ENCODE results near the gene PDE2A.

Gene PDE2A

DNA sequence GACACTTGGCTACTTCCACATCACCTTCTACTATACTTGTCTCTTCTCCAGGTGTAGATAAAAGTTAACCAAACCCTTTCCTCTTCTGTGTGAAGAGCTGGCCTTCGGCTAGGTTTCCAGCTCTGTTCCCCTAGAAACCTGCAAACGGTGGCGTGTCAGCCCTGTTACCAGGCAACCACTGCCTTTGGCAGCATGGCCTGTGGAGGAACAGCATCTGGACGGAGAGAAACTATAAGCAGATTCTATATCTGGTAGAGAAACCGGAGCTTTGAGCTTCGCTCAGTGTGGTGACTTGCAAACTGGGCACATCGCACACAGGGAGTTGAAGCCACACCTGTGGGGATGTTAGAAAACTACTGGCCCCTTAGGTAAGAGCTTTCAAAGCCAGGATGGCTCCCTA lies 42.1 kb upstream of the PDE2A start:
- Histone ChIP-seq H3K79me2 (ENCODE audit: control insufficient read depth, insufficient read depth, low read length) (peaks cover 17% of the 10 kb centered on the region), H3K18ac (ENCODE audit: low read length) (no peak overlapping the region), H2AK5ac (ENCODE audit: low read length) (no peak overlapping the region), H3K9ac (ENCODE audit: low read length) (no peak overlapping the region), H3K4ac (ENCODE audit: low read depth, low read length) (no peak overlapping the region), H3K27ac (ENCODE audit: low read depth, low read length) (no peak overlapping the region), H3K27me3 (ENCODE audit: insufficient read depth, low read length, poor library complexity) (no peaks in the 10 kb centered on the region), H3K4me2 (ENCODE audit: low read length) (no peak overlapping the region), H2BK5ac (ENCODE audit: low read length) (no peak overlapping the region), H2BK15ac (replicated peaks; ENCODE audit: low read depth) (no peak overlapping the region), H3K4me3 (ENCODE audit: low read length) (no peak overlapping the region), H3K56ac (ENCODE audit: low read length) (no peak overlapping the region), H3K79me1 (ENCODE audit: low read length) (peaks cover 37% of the 10 kb centered on the region), H4K8ac (ENCODE audit: low read depth, low read length) (no peak overlapping the region), H4K5ac (ENCODE audit: low read length) (no peak overlapping the region), H2BK120ac (ENCODE audit: low read depth, low read length) (no peak overlapping the region), H3K36me3 (ENCODE audit: control insufficient read depth, insufficient read depth, low read length) (peaks cover 4% of the 10 kb centered on the region), H3K23ac (ENCODE audit: low read length) (no peak overlapping the region), H3K4me1 (ENCODE audit: control insufficient read depth, low read depth, low read length) (peaks cover 8% of the 10 kb centered on the region)
- WGBS (ENCODE audit: extremely low coverage, insufficient coverage, low lambda C conversion rate): no CpG with 5 or more reads among the region's 7 CpGs
- peak; percentile 47 for DNase-seq

DNA sequence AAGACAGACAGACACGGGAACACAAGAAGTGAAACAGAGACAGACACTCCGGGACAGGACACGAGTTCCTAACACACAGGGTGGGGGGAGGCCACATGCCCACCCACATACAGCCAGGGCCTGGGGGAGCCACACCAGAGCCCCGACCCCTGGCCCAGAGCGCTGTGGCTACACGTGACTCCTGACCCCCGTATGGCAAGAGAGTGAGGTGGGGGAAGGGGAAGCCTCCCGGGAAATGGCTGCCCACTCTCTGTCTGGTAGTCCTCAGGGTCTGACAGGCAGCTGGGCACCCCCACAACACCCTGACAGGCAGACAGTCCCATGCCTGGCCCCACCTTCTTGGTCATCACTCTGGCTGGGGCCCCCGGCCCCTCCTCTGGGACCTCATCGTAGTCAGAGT lies 38.6 kb upstream of the PDE2A start:
- Histone ChIP-seq H3K4me2 (ENCODE audit: low read length) (no peak overlapping the region), H3K4ac (ENCODE audit: low read depth, low read length) (no peak overlapping the region), H4K8ac (ENCODE audit: low read depth, low read length) (no peak overlapping the region), H2BK5ac (ENCODE audit: low read length) (no peak overlapping the region), H3K27ac (ENCODE audit: low read depth, low read length) (no peak overlapping the region), H3K27me3 (ENCODE audit: insufficient read depth, low read length, poor library complexity) (no peaks in the 10 kb centered on the region), H3K23ac (ENCODE audit: low read length) (no peak overlapping the region), H3K79me1 (ENCODE audit: low read length) (peaks cover 17% of the 10 kb centered on the region), H3K9ac (ENCODE audit: low read length) (no peak overlapping the region), H2AK5ac (ENCODE audit: low read length) (no peak overlapping the region), H3K18ac (ENCODE audit: low read length) (no peak overlapping the region), H4K5ac (ENCODE audit: low read length) (no peak overlapping the region), H3K4me3 (ENCODE audit: low read length) (no peak overlapping the region), H2BK120ac (ENCODE audit: low read depth, low read length) (no peak overlapping the region), H3K36me3 (ENCODE audit: control insufficient read depth, insufficient read depth, low read length) (peaks cover 4% of the 10 kb centered on the region), H3K79me2 (ENCODE audit: control insufficient read depth, insufficient read depth, low read length) (no peaks in the 10 kb centered on the region), H2BK15ac (replicated peaks; ENCODE audit: low read depth) (no peak overlapping the region), H3K56ac (ENCODE audit: low read length) (peak overlapping the region; percentile 43), H3K4me1 (ENCODE audit: control insufficient read depth, low read depth, low read length) (peaks cover 5% of the 10 kb centered on the region)
- no peak for DNase-seq
- no CpG with 5 or more reads among the region's 10 CpGs for WGBS (ENCODE audit: extremely low coverage, insufficient coverage, low lambda C conversion rate)

DNA sequence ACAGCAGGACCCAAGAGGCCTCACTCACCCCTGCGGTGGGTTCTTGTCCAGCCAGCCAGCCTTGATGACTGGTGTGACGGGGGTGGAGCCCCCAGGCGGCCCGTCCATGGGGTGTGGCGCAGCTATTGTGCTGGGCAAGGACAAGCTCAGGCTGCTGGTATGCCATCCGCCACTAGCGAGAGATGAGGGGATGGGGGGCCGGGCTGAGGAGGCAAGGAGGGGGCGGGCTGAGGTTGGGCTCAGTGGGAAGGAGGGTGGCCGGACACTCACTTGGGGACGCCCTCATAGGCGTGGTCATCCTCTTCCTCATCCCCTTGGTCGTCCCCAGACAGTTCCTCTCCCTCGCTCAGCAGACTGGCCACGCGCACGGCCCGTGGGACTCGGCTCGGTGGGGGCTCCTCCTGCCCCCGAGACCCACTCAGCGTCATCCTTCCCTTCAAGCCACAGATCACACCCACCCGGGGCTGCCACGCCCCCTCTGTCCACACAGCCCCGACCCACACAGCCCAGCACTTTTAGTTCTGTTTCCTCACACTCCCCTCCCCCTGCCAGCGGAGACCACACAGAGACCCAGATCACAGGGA lies 38.0 kb upstream of the PDE2A start:
- Histone ChIP-seq H3K4me1 (ENCODE audit: control insufficient read depth, low read depth, low read length) (peaks cover 5% of the 10 kb centered on the region), H3K18ac (ENCODE audit: low read length) (no peak overlapping the region), H3K27me3 (ENCODE audit: insufficient read depth, low read length, poor library complexity) (no peaks in the 10 kb centered on the region), H3K27ac (ENCODE audit: low read depth, low read length) (no peak overlapping the region), H3K4me2 (ENCODE audit: low read length) (no peak overlapping the region), H4K5ac (ENCODE audit: low read length) (no peak overlapping the region), H4K8ac (ENCODE audit: low read depth, low read length) (no peak overlapping the region), H3K79me2 (ENCODE audit: control insufficient read depth, insufficient read depth, low read length) (no peaks in the 10 kb centered on the region), H2BK15ac (replicated peaks; ENCODE audit: low read depth) (no peak overlapping the region), H2BK5ac (ENCODE audit: low read length) (no peak overlapping the region), H3K36me3 (ENCODE audit: control insufficient read depth, insufficient read depth, low read length) (no peaks in the 10 kb centered on the region), H3K79me1 (ENCODE audit: low read length) (peaks cover 11% of the 10 kb centered on the region), H3K4me3 (ENCODE audit: low read length) (no peak overlapping the region), H3K4ac (ENCODE audit: low read depth, low read length) (no peak overlapping the region), H3K56ac (ENCODE audit: low read length) (peak overlapping the region; percentile 43), H3K23ac (ENCODE audit: low read length) (no peak overlapping the region), H2AK5ac (ENCODE audit: low read length) (no peak overlapping the region), H3K9ac (ENCODE audit: low read length) (no peak overlapping the region), H2BK120ac (ENCODE audit: low read depth, low read length) (no peak overlapping the region)
- whole genome bisulfite sequencing (ENCODE audit: extremely low coverage, insufficient coverage, low lambda C conversion rate): no CpG with 5 or more reads among the region's 26 CpGs
- DNase-seq: no peak

DNA sequence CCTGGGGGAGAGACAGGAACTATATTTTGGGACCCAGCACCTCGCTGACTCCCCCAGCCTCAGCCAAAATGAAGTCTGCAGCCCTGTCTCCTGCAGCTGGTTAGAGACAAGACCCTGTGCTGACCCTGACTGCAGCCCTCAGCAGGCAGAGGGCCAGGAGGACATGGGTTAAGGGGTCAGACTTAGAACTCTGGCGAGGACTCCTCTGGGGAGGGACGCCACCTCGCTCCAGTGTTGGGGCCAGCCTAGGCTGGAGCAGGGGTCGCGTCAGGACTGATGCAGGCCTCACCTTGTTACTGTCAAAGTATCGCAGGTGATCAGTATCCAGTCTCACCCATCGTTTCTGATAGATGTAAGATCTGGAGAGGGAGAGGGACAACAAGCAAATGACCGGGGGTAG lies 36.9 kb upstream of the PDE2A start:
- Histone ChIP-seq H2AK5ac (ENCODE audit: low read length) (no peak overlapping the region), H3K36me3 (ENCODE audit: control insufficient read depth, insufficient read depth, low read length) (no peaks in the 10 kb centered on the region), H3K27me3 (ENCODE audit: insufficient read depth, low read length, poor library complexity) (no peaks in the 10 kb centered on the region)

DNA sequence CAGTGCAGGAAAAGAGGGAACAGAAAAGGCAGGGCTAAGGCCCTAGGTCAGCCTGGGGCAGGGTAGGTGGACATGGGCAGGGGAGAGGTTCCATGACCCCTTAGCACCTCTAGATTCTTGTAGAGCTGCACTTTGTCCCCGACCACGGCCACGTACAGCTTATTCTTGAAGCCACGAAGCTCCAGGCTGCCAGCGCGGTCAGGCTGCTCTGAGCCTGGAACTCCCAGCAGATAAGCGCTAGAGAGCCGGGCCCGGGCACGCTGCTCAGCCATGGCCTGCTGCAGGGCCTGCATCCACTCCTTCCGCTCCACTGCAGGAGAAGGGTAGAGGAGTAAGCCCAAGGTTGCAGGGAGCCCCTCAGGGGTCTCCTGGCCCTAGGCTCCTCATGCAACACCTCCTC lies 36.1 kb upstream of the PDE2A start:
- Histone ChIP-seq H3K27me3 (ENCODE audit: insufficient read depth, low read length, poor library complexity) (no peaks in the 10 kb centered on the region), H3K18ac (ENCODE audit: low read length) (no peak overlapping the region), H3K79me1 (ENCODE audit: low read length) (peaks cover 7% of the 10 kb centered on the region), H2AK5ac (ENCODE audit: low read length) (no peak overlapping the region), H3K4ac (ENCODE audit: low read depth, low read length) (no peak overlapping the region), H2BK120ac (ENCODE audit: low read depth, low read length) (no peak overlapping the region), H2BK15ac (replicated peaks; ENCODE audit: low read depth) (no peak overlapping the region), H3K27ac (ENCODE audit: low read depth, low read length) (no peak overlapping the region), H3K4me1 (ENCODE audit: control insufficient read depth, low read depth, low read length) (peaks cover 14% of the 10 kb centered on the region), H3K4me3 (ENCODE audit: low read length) (no peak overlapping the region), H4K5ac (ENCODE audit: low read length) (no peak overlapping the region), H4K8ac (ENCODE audit: low read depth, low read length) (no peak overlapping the region), H3K36me3 (ENCODE audit: control insufficient read depth, insufficient read depth, low read length) (no peaks in the 10 kb centered on the region), H3K79me2 (ENCODE audit: control insufficient read depth, insufficient read depth, low read length) (no peaks in the 10 kb centered on the region), H2BK5ac (ENCODE audit: low read length) (no peak overlapping the region), H3K4me2 (ENCODE audit: low read length) (no peak overlapping the region), H3K23ac (ENCODE audit: low read length) (no peak overlapping the region), H3K56ac (ENCODE audit: low read length) (no peak overlapping the region), H3K9ac (ENCODE audit: low read length) (no peak overlapping the region)
- no CpG with 5 or more reads among the region's 11 CpGs for WGBS (ENCODE audit: extremely low coverage, insufficient coverage, low lambda C conversion rate)
- no peak for DNase-seq

More for the DNA sequence above, 36.9 kb upstream of the PDE2A start:
- Histone ChIP-seq H3K9ac (ENCODE audit: low read length) (no peak overlapping the region), H3K79me1 (ENCODE audit: low read length) (peaks cover 7% of the 10 kb centered on the region), H2BK15ac (replicated peaks; ENCODE audit: low read depth) (no peak overlapping the region), H3K4ac (ENCODE audit: low read depth, low read length) (no peak overlapping the region), H3K56ac (ENCODE audit: low read length) (no peak overlapping the region), H2BK5ac (ENCODE audit: low read length) (no peak overlapping the region), H4K8ac (ENCODE audit: low read depth, low read length) (no peak overlapping the region), H3K4me2 (ENCODE audit: low read length) (no peak overlapping the region), H2BK120ac (ENCODE audit: low read depth, low read length) (no peak overlapping the region), H3K79me2 (ENCODE audit: control insufficient read depth, insufficient read depth, low read length) (no peaks in the 10 kb centered on the region), H3K4me3 (ENCODE audit: low read length) (no peak overlapping the region), H4K5ac (ENCODE audit: low read length) (no peak overlapping the region), H3K23ac (ENCODE audit: low read length) (no peak overlapping the region), H3K27ac (ENCODE audit: low read depth, low read length) (no peak overlapping the region), H3K18ac (ENCODE audit: low read length) (no peak overlapping the region), H3K4me1 (ENCODE audit: control insufficient read depth, low read depth, low read length) (peaks cover 10% of the 10 kb centered on the region)
- WGBS (ENCODE audit: extremely low coverage, insufficient coverage, low lambda C conversion rate): no CpG with 5 or more reads among the region's 9 CpGs
- DNase-seq: no peak

Measured in mesendoderm (in vitro differentiated cells).